HepG2 (cell line): ENCODE data around the gene SELENOV. TPM values are rescaled to one million over a fixed set of nuclear protein-coding genes. Genes with fewer than 3 reads are reported as not detected.

Source experiments
- ATF7 ChIP-seq, 2 experiments: fragments of 450-650 bp in 1 of 2; sonication (generic) in 1 of 2; formaldehyde crosslinking in 1 of 2; IDR thresholded peaks; 2 replicates each; pipeline versions ENCODE4 v1.4.0 to v1.6.1; 2016 to 2020; ENCODE audit warnings: antibody characterized with exemption in 1 of 2, mild to moderate bottlenecking in 1 of 2, missing genetic modification reagents in 1 of 2
- TEAD3 ChIP-seq: optimal IDR thresholded peaks from 2 replicates; pipeline ENCODE3; 2016; ENCODE audit warnings: borderline replicate concordance
- ZFP90 ChIP-seq: sonication (generic); formaldehyde crosslinking; IDR thresholded peaks from 2 replicates; pipeline ENCODE4 v1.8.0; 2022; ENCODE audit warnings: missing genetic modification reagents, mild to moderate bottlenecking, inconsistent platforms, borderline replicate concordance
- ZNF136 ChIP-seq: sonication (generic); formaldehyde crosslinking; IDR thresholded peaks from 2 replicates; pipeline ENCODE4 v1.8.1; 2022; ENCODE audit warnings: low read depth, mild to moderate bottlenecking, moderate library complexity, missing genetic modification reagents
- ZNF143 ChIP-seq: sonication (generic); formaldehyde crosslinking; IDR thresholded peaks from 2 replicates; pipeline ENCODE4 v1.4.0; 2020; ENCODE audit warnings: missing genetic modification reagents
- ZNF557 ChIP-seq: sonication (generic); formaldehyde crosslinking; IDR thresholded peaks from 2 replicates; pipeline ENCODE4 v1.4.0; 2020; ENCODE audit warnings: missing genetic modification reagents
- ZNF558 ChIP-seq: sonication (generic); formaldehyde crosslinking; IDR thresholded peaks from 2 replicates; pipeline ENCODE4 v1.9.0; 2022; ENCODE audit warnings: mild to moderate bottlenecking, missing genetic modification reagents, borderline replicate concordance
- ZNF567 ChIP-seq: sonication (generic); formaldehyde crosslinking; IDR thresholded peaks from 2 replicates; pipeline ENCODE4 v1.8.1; 2023; ENCODE audit warnings: mild to moderate bottlenecking, missing genetic modification reagents, borderline replicate concordance
- ZNF724P ChIP-seq: sonication (generic); formaldehyde crosslinking; IDR thresholded peaks from 2 replicates; pipeline ENCODE4 v1.8.0; 2022; ENCODE audit warnings: missing genetic modification reagents, borderline replicate concordance
- ZNF850 ChIP-seq: sonication (generic); formaldehyde crosslinking; conservative IDR thresholded peaks from 2 replicates; pipeline ENCODE4 v1.9.0; 2021; ENCODE audit warnings: mild to moderate bottlenecking, missing genetic modification reagents
- ZSCAN22 ChIP-seq: sonication (generic); formaldehyde crosslinking; IDR thresholded peaks from 2 replicates; pipeline ENCODE4 v1.4.0; 2020; ENCODE audit warnings: mild to moderate bottlenecking, missing genetic modification reagents
- polyA plus RNA-seq, 8 experiments: library from polyadenylated mRNA; depleted of rRNA in 3 of 8; stranded (reverse) in 7 of 8; unstranded in 1 of 8; fragments of >200 nt; fragmentation: Illumina TruSeq in 4 of 8; extraction: Trizol in 4 of 8; gene quantifications; 2 replicates each; pipeline versions ENCODE4 v1.2.1 to v1.2.3, GENCODE V29; 2011 to 2016; ENCODE audit warnings: low read depth in 4 of 8, missing spikeins in 1 of 8, mixed read lengths in 1 of 8; ENCODE audit not compliant: insufficient read depth in 1 of 8
- total RNA-seq, 5 experiments: library from RNA; depleted of rRNA; stranded (reverse); fragments of >200 nt; fragmentation: Illumina TruSeq; extraction: Trizol; gene quantifications; 2 replicates each; pipeline ENCODE4 v1.2.3, GENCODE V29; 2016; ENCODE audit warnings: low read depth in 1 of 5
- TF ChIP-seq, protein P1 (sequence below): IDR thresholded peaks from 2 replicates; pipeline ENCODE4 v1.6.1; 2016; ENCODE audit warnings: missing compliant biosample characterization, missing genetic modification reagents, borderline replicate concordance
- TF ChIP-seq, protein P2 (sequence below): sonication (generic); formaldehyde crosslinking; conservative IDR thresholded peaks from 2 replicates; pipeline ENCODE4 v1.8.1; 2023; ENCODE audit warnings: missing genetic modification reagents
- TF ChIP-seq, protein P3 (sequence below): sonication (generic); formaldehyde crosslinking; IDR thresholded peaks from 2 replicates; pipeline ENCODE4 v1.8.1; 2023; ENCODE audit warnings: mild to moderate bottlenecking, inconsistent platforms, moderate library complexity, missing genetic modification reagents, borderline replicate concordance
- TF ChIP-seq, protein P4 (sequence below): sonication (generic); formaldehyde crosslinking; IDR thresholded peaks from 2 replicates; pipeline ENCODE4 v1.4.0; 2020; ENCODE audit warnings: mild to moderate bottlenecking, low read depth, missing genetic modification reagents
- TF ChIP-seq, protein P5 (sequence below): sonication (generic); formaldehyde crosslinking; IDR thresholded peaks from 2 replicates; pipeline ENCODE4 v1.5.1; 2020; ENCODE audit warnings: mild to moderate bottlenecking, missing genetic modification reagents, borderline replicate concordance

SELENOV gene
- total and polyA plus RNA-seq, 2 of the 13 experiments (the other 11 are each of a cell fraction or from before 2014, with no cell fraction given) = not detected

DNA sequence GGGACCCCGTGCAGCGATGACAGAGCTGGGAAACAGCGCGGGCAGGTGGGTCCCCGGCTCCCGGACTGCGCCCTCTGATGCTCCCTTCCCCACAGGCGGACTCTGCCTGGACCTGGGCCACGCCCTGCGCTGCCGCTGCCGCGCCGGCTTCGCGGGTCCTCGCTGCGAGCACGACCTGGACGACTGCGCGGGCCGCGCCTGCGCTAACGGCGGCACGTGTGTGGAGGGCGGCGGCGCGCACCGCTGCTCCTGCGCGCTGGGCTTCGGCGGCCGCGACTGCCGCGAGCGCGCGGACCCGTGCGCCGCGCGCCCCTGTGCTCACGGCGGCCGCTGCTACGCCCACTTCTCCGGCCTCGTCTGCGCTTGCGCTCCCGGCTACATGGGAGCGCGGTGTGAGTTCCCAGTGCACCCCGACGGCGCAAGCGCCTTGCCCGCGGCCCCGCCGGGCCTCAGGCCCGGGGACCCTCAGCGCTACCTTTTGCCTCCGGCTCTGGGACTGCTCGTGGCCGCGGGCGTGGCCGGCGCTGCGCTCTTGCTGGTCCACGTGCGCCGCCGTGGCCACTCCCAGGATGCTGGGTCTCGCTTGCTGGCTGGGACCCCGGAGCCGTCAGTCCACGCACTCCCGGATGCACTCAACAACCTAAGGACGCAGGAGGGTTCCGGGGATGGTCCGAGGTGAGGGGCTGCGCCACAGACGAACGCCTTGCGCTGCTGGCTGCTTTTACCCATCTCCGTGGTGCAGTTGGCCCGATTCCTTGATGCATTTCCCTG is 7.8 kb upstream of the SELENOV start (continued):
- TF ChIP-seq, protein P1, sequence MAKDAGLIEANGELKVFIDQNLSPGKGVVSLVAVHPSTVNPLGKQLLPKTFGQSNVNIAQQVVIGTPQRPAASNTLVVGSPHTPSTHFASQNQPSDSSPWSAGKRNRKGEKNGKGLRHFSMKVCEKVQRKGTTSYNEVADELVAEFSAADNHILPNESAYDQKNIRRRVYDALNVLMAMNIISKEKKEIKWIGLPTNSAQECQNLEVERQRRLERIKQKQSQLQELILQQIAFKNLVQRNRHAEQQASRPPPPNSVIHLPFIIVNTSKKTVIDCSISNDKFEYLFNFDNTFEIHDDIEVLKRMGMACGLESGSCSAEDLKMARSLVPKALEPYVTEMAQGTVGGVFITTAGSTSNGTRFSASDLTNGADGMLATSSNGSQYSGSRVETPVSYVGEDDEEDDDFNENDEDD (CRISPR knock-in tag) = peak; percentile 99
- TF ChIP-seq ZSCAN22 (CRISPR knock-in tag) = no peak
- TF ChIP-seq ZNF136 (CRISPR knock-in tag) = no peak
- TF ChIP-seq, protein P2, sequence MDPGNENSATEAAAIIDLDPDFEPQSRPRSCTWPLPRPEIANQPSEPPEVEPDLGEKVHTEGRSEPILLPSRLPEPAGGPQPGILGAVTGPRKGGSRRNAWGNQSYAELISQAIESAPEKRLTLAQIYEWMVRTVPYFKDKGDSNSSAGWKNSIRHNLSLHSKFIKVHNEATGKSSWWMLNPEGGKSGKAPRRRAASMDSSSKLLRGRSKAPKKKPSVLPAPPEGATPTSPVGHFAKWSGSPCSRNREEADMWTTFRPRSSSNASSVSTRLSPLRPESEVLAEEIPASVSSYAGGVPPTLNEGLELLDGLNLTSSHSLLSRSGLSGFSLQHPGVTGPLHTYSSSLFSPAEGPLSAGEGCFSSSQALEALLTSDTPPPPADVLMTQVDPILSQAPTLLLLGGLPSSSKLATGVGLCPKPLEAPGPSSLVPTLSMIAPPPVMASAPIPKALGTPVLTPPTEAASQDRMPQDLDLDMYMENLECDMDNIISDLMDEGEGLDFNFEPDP (CRISPR knock-in tag) = no peak
- peak; percentile 98 for TF ChIP-seq ZNF724P (CRISPR knock-in tag)
- TF ChIP-seq, protein P3, sequence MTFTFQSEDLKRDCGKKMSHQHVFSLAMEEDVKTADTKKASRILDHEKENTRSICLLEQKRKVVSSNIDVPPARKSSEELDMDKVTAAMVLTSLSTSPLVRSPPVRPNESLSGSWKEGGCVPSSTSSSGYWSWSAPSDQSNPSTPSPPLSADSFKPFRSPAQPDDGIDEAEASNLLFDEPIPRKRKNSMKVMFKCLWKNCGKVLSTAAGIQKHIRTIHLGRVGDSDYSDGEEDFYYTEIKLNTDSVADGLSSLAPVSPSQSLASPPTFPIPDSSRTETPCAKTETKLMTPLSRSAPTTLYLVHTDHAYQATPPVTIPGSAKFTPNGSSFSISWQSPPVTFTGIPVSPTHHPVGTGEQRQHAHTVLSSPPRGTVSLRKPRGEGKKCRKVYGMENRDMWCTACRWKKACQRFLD = peak; percentile 88; the same call in 1 of the 2 replicates
- TF ChIP-seq, protein P4, sequence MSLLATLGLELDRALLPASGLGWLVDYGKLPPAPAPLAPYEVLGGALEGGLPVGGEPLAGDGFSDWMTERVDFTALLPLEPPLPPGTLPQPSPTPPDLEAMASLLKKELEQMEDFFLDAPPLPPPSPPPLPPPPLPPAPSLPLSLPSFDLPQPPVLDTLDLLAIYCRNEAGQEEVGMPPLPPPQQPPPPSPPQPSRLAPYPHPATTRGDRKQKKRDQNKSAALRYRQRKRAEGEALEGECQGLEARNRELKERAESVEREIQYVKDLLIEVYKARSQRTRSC (CRISPR knock-in tag) = peak; percentile 82; the same call in 1 of the 2 replicates
- TF ChIP-seq ZNF557 (CRISPR knock-in tag) = peak; percentile 91; the same call in 1 of the 2 replicates
- no peak for TF ChIP-seq TEAD3 (CRISPR knock-in tag)
- TF ChIP-seq ZNF567 (CRISPR knock-in tag) = no peak
- no peak for TF ChIP-seq ATF7 (IDR thresholded peaks at IDR 0.05)
- TF ChIP-seq ATF7 (CRISPR knock-in tag; IDR thresholded peaks at IDR 0.05) = no peak
- peak; percentile 97; the same call in 1 of the 2 replicates for TF ChIP-seq ZNF558
- peak; percentile 53; the same call in 1 of the 2 replicates for TF ChIP-seq ZFP90 (CRISPR knock-in tag)
- TF ChIP-seq, protein P5, sequence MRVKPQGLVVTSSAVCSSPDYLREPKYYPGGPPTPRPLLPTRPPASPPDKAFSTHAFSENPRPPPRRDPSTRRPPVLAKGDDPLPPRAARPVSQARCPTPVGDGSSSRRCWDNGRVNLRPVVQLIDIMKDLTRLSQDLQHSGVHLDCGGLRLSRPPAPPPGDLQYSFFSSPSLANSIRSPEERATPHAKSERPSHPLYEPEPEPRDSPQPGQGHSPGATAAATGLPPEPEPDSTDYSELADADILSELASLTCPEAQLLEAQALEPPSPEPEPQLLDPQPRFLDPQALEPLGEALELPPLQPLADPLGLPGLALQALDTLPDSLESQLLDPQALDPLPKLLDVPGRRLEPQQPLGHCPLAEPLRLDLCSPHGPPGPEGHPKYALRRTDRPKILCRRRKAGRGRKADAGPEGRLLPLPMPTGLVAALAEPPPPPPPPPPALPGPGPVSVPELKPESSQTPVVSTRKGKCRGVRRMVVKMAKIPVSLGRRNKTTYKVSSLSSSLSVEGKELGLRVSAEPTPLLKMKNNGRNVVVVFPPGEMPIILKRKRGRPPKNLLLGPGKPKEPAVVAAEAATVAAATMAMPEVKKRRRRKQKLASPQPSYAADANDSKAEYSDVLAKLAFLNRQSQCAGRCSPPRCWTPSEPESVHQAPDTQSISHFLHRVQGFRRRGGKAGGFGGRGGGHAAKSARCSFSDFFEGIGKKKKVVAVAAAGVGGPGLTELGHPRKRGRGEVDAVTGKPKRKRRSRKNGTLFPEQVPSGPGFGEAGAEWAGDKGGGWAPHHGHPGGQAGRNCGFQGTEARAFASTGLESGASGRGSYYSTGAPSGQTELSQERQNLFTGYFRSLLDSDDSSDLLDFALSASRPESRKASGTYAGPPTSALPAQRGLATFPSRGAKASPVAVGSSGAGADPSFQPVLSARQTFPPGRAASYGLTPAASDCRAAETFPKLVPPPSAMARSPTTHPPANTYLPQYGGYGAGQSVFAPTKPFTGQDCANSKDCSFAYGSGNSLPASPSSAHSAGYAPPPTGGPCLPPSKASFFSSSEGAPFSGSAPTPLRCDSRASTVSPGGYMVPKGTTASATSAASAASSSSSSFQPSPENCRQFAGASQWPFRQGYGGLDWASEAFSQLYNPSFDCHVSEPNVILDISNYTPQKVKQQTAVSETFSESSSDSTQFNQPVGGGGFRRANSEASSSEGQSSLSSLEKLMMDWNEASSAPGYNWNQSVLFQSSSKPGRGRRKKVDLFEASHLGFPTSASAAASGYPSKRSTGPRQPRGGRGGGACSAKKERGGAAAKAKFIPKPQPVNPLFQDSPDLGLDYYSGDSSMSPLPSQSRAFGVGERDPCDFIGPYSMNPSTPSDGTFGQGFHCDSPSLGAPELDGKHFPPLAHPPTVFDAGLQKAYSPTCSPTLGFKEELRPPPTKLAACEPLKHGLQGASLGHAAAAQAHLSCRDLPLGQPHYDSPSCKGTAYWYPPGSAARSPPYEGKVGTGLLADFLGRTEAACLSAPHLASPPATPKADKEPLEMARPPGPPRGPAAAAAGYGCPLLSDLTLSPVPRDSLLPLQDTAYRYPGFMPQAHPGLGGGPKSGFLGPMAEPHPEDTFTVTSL (CRISPR knock-in tag) = no peak
- TF ChIP-seq ZNF143 (CRISPR knock-in tag) = peak; percentile 62
- no peak for TF ChIP-seq ZNF850 (CRISPR knock-in tag)
